ENCODE data around the gene SCG2.

SCG2 gene

GRCh38 chr2:223642506-223642905 lies 40.3 kb upstream of the SCG2 start:
- H3K27ac ChIP-seq = no peak overlapping the region
- TF ChIP-seq, protein P1, sequence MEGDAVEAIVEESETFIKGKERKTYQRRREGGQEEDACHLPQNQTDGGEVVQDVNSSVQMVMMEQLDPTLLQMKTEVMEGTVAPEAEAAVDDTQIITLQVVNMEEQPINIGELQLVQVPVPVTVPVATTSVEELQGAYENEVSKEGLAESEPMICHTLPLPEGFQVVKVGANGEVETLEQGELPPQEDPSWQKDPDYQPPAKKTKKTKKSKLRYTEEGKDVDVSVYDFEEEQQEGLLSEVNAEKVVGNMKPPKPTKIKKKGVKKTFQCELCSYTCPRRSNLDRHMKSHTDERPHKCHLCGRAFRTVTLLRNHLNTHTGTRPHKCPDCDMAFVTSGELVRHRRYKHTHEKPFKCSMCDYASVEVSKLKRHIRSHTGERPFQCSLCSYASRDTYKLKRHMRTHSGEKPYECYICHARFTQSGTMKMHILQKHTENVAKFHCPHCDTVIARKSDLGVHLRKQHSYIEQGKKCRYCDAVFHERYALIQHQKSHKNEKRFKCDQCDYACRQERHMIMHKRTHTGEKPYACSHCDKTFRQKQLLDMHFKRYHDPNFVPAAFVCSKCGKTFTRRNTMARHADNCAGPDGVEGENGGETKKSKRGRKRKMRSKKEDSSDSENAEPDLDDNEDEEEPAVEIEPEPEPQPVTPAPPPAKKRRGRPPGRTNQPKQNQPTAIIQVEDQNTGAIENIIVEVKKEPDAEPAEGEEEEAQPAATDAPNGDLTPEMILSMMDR (conservative IDR thresholded peaks at IDR 0.05) = no peak

DNA sequence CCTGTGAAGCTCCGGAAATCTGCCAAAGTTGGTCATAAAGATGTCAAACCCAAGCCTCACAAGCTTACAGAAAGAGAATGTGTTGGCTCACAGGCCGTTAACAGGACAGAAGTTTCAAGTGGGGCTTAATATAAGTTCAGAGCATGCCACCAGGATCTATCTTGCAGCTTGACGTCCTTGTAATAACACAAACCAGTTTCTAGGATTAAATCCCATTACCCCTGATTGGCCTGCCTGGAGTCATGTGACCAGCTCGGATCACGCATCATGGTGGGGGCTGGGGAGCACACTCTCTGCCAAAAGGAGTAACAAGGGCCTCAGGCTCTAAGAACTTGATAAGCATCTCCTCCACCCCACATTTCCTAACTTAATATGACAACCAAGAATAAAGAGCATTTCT lies 38.9 kb upstream of the SCG2 start:
- H3K27ac ChIP-seq = peak overlapping the region; percentile 29; the same call in 1 of the 2 replicates
- TF ChIP-seq, protein P1 (conservative IDR thresholded peaks at IDR 0.05) = no peak

GRCh38 chr2:223635080-223635479 lies 32.9 kb upstream of the SCG2 start:
- no peak overlapping the region for H3K27ac ChIP-seq
- TF ChIP-seq, protein P1 (conservative IDR thresholded peaks at IDR 0.05) = no peak

GRCh38 chr2:223634238-223634637 lies 32.1 kb upstream of the SCG2 start:
- H3K27ac ChIP-seq = no peak overlapping the region
- TF ChIP-seq, protein P1 (conservative IDR thresholded peaks at IDR 0.05) = no peak

DNA sequence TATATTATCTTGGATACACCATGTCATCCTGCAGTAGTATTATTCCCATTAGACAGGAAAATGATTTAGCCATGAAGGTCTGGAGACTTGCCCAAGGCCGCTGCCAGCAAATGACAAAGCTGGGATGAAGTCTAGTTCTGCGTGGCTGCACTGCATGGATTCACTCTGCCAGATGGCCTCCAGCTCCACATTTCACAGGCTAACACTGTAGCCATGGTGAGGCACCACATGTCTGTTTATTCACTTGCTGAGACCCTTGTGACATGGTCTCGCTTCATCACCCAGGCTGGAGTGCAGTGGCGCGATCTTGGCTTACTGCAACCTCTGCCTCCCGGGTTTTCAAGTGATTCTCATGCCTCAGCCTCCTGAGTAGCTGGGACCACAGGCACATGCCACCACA lies 31.5 kb upstream of the SCG2 start:
- no peak overlapping the region for H3K27ac ChIP-seq
- TF ChIP-seq, protein P1 (conservative IDR thresholded peaks at IDR 0.05) = no peak

DNA sequence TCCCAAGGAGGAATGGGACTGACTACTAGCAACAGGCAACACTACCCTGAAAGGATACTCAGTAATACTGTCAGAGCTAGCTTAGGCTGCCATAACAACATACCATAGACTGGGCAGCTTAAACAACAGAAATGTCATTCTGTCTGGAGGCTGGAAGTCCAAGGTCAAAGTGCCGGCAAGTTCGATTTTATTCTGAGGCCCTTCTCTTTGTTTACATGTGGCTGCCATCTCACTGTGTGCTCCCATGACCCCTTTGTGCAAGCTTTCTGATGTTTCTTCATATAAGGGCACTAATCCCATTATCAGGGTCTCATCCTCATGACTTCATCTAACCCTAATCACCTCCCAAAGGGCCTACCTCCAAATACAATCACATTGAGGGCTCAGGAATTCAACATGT lies 30.7 kb upstream of the SCG2 start:
- H3K27ac ChIP-seq = no peak overlapping the region
- TF ChIP-seq, protein P1 (conservative IDR thresholded peaks at IDR 0.05) = no peak

DNA sequence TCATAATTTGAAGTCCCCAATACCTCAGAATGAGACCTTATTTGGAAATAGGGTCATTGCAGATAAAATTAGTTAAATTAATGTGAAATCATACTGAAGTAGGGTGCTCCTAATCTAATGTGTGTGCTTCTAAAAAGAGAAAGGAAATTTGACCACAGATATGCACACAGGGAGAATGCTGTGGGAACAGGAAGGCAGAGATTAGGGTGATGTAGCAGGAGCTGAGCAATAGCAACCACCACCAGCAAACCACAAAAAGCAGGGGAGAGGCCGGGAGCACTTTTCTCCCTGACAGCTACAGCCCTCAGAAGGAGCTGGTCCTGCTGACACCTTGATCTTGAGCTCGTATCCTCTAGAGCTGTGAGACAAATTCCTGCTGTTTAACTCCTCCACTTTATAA lies 24.6 kb upstream of the SCG2 start:
- TF ChIP-seq, protein P1 (conservative IDR thresholded peaks at IDR 0.05) = no peak
- H3K27ac ChIP-seq = no peak overlapping the region

GRCh38 chr2:223625652-223626051 lies 23.5 kb upstream of the SCG2 start:
- H3K27ac ChIP-seq = no peak overlapping the region
- TF ChIP-seq, protein P1 (conservative IDR thresholded peaks at IDR 0.05) = no peak
